ENCODE measurements around the gene ATP9A.

GRCh38 chr20:51598556-51598955 is 169.6 kb downstream of the ATP9A start:
- no peak for TF ChIP-seq FOXM1 (IDR thresholded peaks at IDR 0.05; ENCODE audit: low read depth, low read length)
- no peak for TF ChIP-seq RUNX3 (IDR thresholded peaks at IDR 0.05; ENCODE audit: low read length)
- TF ChIP-seq CTCF (IDR thresholded peaks at IDR 0.05 in 2 of 3, conservative IDR thresholded peaks at IDR 0.05 in 1 of 3; ENCODE audit: control insufficient read depth in 2 of 3, extremely low read depth in 1 of 3, insufficient read depth in 1 of 3, low read depth in 3 of 3, low read length in 3 of 3), result no peak
- no peak for TF ChIP-seq POLR2A (IDR thresholded peaks at IDR 0.05; ENCODE audit: low read depth, low read length)
- no peak for TF ChIP-seq PBX3 (IDR thresholded peaks at IDR 0.05; ENCODE audit: insufficient replicate concordance, low read depth, low read length)
- TF ChIP-seq CEBPB (IDR thresholded peaks at IDR 0.05; ENCODE audit: borderline replicate concordance in 1 of 2, low read depth in 2 of 2, low read length in 2 of 2), result no peak
- TF ChIP-seq SRF (IDR thresholded peaks at IDR 0.05; ENCODE audit: low read depth in 2 of 2, low read length in 2 of 2), result no peak
- TF ChIP-seq MYC (IDR thresholded peaks at IDR 0.05; ENCODE audit: insufficient read depth, insufficient read length, insufficient replicate concordance, low read length, severe bottlenecking), result no peak
- no peak for TF ChIP-seq POLR2AphosphoS5 (IDR thresholded peaks at IDR 0.05; ENCODE audit: low read length)
- no peak for TF ChIP-seq MEF2A (IDR thresholded peaks at IDR 0.05; ENCODE audit: insufficient read depth, low read depth, low read length)
- no peak for TF ChIP-seq CBX3 (IDR thresholded peaks at IDR 0.05; ENCODE audit: borderline replicate concordance, low read depth)

All from GM12878 (cell line).